IPS-NIHi7 (cell line): Measurements from ENCODE around the gene ARHGAP29.

ENCODE experiments used
- DNase-seq: peaks from one replicate; pipeline ENCODE4 v3.0.0; 2012; ENCODE audit warnings: mixed read lengths; ENCODE audit errors: extremely low spot score

ARHGAP29 gene, protein sequence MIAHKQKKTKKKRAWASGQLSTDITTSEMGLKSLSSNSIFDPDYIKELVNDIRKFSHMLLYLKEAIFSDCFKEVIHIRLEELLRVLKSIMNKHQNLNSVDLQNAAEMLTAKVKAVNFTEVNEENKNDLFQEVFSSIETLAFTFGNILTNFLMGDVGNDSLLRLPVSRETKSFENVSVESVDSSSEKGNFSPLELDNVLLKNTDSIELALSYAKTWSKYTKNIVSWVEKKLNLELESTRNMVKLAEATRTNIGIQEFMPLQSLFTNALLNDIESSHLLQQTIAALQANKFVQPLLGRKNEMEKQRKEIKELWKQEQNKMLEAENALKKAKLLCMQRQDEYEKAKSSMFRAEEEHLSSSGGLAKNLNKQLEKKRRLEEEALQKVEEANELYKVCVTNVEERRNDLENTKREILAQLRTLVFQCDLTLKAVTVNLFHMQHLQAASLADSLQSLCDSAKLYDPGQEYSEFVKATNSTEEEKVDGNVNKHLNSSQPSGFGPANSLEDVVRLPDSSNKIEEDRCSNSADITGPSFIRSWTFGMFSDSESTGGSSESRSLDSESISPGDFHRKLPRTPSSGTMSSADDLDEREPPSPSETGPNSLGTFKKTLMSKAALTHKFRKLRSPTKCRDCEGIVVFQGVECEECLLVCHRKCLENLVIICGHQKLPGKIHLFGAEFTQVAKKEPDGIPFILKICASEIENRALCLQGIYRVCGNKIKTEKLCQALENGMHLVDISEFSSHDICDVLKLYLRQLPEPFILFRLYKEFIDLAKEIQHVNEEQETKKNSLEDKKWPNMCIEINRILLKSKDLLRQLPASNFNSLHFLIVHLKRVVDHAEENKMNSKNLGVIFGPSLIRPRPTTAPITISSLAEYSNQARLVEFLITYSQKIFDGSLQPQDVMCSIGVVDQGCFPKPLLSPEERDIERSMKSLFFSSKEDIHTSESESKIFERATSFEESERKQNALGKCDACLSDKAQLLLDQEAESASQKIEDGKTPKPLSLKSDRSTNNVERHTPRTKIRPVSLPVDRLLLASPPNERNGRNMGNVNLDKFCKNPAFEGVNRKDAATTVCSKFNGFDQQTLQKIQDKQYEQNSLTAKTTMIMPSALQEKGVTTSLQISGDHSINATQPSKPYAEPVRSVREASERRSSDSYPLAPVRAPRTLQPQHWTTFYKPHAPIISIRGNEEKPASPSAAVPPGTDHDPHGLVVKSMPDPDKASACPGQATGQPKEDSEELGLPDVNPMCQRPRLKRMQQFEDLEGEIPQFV

DNA sequence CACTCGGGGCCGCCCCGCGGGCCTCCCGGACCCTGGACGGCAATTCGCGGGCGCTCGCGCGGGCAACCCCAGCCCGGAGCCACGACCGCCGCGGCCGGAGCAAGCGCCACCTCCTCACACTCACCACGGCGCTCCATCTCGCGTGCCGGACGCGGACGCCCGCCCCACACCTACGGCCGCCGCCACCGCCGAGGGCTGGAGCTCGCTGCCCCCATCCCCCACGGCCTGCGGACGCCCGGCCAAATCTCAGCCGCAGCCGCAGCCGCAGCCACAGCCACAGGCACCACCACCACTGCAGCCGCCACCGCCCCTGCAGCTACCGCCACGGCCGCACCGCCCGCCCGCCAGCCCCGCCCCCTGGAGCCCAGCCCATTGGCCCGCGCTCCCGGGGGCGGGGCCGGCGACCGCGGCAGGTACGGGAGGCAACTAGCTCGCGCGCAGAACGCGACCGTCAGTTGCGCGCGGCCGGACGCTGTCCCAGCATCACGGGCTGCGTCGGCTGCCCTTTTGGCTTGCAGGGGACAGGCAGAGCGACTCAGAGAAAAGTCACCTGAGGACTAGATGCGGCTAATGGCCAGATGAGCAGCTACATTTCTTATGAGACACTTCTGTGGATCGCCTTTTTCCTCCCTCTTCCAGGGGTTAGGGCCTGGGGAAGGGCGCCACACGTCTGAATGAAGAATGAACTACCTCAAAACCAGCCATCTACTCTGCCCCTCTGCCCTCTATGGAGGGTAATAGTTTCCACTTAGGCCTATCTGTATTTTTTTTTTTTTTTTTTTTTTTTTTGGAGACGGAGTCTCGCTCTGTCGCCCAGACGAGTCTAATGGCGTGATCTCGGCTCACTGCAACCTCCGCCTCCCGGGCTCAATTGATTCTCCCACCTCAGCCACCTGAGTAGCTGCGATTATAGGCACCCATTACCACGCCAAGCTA lies at the start of gene ARHGAP29:
TSS of gene ARHGAP29 (minus strand) at position 294 of the 936 bp plus-strand sequence. CDS start 5,973 bp downstream, outside the sequence.
- peak; percentile 92 for DNase-seq

DNA sequence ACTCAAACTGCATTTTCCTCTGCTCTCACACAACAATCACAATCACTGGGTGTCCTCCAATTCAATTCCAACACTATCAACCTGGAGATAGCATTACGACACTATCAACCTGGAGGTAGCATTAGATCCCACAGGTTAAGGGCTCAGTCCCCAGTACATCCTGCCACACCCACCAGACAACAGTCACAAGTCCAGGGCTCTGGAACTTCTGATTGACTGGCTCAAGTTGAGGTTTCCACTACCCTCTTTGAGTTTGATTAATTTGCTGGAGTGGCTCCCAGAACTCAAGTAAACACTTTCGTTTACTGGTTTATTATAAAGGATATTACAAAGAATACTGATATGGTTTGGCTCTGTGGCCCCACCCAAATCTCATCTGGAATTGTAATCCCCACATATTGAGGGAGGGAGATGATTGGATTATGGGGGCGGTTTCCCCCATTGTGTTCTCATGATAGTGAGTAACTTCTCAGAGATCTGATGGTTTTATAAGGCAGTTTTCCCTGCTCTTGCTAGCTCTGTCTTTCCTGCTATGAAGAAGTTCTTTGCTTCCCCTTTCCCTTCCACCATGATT lies 49.6 kb upstream of the ARHGAP29 start:
- no peak for DNase-seq

DNA sequence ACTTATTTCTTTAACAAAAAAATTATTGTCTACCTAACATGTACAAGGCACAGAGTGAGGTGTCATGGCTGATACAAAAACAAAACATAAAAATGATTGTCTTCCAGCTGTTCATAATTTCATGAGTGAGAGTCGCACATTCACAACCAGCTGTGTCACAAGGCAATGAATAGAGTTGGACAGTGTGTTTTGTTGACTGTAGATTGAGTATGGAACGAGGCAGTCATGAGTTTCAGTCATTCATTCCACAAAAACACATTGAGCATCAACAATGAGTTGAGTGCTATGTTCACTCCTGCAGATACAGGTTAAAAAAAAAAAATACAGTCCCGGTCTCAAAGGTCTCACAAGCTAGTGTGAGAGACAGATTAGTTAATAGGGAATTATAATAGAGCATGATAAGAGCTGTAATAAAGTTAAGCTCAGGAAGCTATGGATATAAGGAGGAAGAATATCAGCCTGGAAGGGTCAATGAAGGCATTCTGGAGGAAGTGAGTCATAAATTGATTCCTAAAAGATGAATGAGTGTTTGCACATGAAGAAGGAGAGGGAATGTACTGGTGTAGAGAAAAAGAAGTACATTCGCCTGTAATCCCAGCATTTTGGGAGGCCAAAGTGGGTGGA lies 47.8 kb upstream of the ARHGAP29 start:
- no peak for DNase-seq

DNA sequence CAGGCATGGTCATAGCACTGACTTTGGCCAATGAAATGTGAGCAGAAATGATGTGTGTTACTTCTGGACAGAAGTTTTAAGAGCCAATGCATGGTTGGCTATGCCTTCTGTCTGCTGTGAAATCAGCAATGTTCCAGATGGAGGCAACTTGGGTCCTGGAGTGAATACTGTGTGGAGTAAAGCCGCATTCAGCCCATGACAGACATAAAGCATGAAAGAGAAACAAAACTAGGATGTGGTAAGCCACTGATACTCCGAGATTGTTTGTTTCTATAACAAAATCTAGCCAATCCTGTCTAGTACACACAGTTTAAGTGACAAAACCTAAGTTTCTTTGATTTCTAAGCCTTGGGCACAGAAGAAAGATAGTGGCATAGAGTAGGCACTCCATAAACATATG lies 47.1 kb upstream of the ARHGAP29 start:
- no peak for DNase-seq

DNA sequence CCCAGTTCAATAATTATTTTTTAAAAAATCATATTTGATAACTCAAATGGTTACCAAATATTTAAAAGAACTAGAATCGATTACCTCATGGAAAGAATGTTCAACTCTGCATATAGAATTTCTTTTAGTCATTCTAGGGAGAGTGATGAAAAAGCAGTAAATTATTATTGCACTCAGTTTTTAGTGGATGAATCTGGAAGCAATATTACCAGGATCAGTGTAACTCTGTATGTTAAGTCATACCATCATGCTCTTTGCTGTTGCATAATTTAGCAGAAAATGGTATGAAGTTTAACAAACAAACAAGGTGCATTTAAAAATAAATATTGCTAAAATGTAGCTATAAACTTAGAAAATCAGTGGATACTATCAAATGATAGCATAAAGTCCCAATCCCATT lies 46.1 kb upstream of the ARHGAP29 start:
- no peak for DNase-seq

DNA sequence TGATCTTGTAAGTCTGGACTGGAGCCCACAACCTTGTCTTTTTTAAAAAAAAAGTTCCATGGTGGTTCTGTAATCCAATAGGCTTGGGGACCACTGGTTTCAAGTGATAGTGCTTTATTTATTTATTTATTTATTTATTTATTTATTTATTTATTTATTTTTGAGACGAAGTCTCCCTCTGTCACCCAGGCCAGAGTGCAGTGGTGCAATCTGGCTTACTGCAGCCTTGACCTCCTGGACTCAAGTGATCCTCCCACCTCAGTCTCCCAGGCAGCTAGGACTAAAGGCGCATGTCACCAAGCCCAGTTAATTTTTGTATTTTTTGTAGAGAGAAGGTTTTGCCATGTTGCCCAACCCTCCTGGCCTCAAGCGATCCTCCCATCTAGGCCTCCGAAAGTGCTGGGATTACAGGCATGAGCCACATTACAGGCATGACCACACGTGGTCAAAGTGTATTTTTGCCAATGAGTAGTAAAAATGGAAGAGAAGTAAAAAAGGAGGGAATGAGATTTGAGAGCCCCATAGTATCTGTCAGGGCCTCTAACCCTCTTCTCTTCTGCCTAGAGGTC lies 44.8 kb upstream of the ARHGAP29 start:
- no peak for DNase-seq

DNA sequence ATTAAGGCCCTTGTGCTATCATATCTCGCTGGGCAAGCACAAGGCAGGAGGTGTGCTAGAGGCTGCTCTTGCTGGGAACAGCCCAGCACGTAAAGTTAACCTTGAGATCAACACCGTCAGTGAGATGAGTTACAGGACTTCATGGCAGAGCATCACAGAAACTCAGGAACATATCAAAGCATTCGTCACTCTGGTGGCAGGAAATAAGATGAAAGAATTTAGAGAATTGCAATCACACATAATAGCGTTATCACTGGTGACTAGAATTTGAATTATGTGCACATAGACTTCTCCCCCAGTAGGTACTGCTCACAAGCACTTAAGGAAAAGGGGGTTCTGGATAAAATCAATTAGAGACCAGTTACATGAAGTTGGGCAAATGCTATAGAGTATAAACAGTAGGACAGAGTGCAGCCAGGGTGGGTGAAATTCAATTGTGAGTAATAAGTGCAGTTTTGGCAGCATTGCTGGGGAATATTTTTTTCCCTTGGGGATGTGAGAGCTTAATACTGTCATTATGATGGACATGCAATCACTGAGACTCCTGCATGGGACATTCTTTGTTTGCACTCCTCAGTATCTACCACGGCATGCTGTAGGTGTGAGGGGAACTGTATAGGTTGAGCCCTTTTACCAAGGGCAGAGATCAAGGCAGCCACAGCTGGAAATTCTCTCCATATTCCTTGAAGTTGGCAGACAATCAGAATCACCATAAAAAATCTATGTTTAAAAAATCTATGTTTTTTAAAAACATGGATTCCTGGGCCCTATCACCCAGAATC lies 44.2 kb upstream of the ARHGAP29 start:
- DNase-seq: no peak

DNA sequence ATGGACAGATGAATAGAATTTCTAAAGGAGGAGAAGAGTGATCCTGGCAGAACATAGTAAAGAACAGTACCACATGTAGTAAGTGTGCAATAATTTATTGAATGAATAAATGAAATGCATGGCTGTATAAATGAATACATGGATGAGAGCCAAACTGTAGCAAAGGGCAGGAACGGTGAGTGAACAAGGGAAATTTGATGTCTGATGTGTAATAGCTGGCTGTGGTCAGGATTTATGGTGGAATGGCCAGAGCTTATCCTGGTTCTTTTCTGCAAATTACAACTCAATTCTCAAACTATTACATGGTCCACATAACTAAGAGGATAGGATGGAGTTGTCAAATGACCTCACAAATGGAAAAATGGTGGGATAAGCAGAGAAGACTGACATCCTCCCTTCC lies 43.2 kb upstream of the ARHGAP29 start:
- no peak for DNase-seq

DNA sequence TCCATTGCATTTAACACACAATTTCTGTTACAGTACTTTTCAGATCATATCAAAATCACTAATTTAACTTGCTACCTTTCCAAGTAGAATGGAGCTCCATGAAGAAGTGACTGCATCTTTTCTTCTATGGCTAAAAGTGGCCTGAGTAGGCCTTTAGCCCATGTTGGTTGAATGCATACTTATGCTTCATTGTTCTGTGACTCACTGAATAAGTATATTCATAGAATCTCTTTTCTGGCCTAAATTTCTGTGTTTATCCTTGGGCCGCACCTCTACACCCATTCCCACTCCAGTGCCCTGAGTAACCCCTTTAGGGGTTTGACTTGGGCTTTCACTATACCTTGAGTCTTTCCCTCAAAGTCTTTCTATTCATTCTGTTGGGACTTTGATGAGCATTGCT lies 42.1 kb upstream of the ARHGAP29 start:
- no peak for DNase-seq

DNA sequence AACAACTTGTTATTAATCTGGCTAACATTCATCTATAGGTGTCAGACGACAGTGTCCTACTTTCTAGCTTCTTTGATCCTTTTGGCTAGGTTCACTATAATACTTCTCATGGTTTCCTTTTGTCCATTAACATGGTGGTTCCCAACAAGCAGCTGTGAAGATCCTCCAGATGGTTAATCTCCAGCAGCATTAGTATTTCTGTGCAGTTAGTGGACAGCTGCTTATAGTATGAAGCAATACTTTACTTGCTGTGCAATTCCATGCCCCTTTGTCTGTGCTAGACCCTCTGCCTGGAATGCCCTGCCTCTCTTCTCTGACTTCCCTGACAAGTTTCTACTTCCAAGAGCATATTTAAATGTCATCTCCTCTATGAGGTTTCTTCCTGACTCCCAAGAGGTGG lies 41.7 kb upstream of the ARHGAP29 start:
- no peak for DNase-seq

DNA sequence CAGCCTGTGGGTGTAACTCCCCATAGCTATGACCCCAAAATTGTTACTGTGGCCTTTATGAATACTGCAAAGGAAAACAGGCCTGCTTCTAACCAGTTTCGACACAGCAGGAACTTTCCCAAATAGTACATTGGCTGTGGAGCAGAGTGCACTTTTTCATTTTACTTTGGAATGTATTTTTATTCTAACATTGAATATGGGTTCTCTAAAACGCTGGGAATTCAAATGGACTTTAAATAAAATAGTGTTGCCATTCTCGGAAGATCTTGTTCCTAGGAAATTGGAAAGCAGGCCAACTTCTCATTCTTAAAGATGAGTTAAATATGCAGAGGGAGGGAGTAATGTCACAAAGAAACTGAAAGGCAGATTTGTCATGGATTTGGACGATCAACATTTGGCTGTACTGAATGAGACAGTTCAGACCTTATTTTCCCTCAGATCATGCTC lies 39.6 kb upstream of the ARHGAP29 start:
- no peak for DNase-seq

DNA sequence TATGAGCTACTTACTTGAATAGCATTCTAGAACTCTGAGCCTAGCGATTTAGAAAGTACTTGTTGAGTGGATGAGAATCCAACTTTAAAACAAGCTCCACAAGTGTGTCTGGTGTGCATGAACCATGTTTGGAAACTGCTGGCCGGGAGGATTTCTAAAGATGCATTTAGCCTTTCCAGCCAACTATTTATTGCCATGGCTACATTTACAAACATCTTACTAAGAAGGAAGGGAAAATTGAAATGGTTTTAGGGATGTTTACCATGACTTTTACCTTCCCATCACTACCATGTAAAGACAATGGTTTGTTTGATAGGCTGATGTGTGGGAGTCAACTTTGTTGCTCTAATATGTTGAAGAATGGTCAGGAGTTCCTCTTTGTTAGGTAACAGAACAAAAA lies 37.7 kb upstream of the ARHGAP29 start:
- DNase-seq: no peak

DNA sequence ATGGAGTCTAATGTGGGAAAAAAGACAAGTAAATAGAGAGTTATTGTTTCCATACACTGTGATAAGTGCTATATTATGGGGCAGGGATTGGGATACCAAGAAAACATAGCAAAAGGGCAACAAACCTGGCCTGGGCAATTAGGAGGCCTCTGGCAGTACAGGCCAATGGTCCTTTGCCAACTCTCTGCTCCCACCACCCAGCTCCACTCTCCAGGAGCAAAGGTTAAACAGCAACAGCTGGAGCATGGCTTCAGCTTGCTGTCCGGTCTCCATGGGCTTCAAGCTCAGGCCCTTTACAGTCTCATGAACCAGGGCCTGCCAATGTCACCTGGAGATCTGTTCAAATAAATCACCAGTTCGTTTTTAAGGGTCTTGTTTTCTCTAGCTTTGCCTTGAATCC lies 37.2 kb upstream of the ARHGAP29 start:
- DNase-seq: no peak

DNA sequence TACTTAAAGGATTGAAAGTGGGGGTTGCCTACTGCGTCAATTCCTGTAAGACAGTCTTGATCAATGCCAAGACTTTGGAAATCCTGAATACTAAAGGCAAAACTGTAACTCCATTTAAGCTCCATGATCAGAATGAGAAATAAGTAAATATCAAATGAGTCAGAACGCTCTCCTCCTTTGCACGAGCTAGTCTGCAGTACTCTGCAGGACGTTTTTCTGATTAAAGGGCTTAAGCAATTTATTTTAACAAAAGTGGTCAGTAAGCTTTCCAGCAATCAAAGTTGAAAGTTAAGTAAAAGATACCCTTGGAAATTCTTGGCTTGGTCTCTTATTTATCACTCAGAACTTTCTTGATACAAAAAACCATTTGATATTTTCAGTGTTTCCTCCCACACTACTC lies 35.7 kb upstream of the ARHGAP29 start:
- DNase-seq: no peak

DNA sequence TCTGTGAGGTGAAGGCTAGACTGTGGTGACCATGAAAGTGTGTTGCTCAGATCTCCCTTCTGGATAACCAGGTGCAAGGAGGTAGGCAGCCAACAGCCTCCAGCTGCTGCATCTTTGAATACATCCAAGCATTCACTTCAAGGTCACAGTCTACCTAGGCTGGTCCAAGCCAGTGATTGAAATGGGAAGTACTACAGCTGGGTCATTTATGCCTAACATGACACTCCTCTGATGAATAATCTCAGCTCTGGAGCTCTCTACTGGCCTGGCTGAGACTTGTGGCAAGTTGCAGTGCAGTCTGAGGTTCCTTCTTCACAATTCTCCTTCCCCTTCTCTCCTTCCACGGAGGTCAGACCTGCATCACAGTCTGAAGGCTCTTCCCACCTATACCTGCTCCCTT lies 35.0 kb upstream of the ARHGAP29 start:
- no peak for DNase-seq

DNA sequence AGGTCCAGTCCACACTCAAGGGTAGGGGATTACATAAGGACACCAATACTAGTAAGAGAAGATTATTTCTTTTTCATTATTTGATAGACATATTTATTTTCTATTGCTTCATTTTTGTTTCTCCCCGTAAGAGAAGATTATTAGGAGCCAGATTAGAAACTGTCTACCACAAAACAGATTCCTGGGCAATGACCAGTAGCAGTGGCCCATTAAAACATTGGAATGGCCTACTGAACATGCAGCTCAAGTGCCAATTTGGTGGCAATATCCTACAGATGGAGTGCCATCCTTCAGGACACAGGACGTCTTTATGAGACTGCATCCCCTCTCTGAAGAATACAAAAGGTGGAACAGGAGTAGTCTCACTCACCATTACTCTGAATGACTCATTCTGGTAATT lies 34.0 kb upstream of the ARHGAP29 start:
- DNase-seq: no peak

DNA sequence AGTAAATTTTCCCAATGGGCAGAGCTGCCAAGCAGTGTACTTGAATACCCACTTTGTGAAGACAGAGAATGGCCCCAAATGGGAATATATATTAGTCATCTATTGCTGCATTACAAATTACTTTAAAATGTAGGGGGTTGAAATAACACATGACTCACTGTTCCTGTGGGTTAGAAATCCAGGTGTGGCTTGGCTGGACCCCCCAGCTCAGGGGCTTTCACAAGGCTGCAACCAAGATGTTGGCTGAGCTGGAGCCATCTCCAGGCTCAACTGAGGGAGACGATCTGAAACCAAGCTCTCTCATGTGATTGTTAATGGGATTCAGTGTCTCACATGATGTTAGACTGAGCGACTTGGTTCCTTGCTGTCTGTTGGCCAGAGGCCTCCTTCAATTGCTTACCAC lies 33.4 kb upstream of the ARHGAP29 start:
- DNase-seq: no peak

DNA sequence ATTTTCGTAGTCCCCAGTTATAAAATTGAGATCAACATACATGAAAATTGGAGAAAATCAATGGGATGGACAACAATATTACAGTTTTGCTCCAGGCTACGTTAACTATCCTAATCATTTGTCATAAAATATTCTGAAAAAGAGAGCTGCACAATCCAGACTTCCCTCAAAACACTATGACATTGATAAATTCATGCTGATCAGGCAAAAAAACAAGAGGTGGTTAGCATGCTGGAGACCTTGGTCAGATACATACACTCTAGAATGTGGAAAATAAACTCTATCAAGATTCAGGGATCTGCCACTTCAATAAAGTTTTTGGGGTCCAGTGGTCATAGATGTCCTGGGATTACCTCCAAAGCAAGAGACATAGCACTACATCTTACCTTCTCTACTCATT lies 32.5 kb upstream of the ARHGAP29 start:
- DNase-seq: no peak

DNA sequence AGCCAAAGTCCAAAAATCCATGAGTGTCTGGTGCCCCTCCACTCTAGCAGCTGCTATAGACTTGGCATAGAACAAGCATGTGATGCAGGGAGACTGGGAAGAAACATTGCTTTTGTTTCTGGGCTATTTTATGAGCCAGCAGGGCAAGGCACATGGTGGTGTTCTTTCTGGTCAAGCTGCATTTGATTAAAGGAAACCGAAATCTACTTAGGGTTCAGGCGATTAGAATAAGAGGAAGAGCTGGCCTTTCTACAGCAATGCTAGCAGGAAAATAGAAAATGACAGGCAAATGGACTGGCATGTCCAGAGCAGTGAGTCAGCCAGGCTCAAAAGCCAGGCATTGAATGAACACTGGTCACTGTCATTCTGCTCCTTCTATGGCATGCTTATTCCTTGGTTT lies 28.5 kb upstream of the ARHGAP29 start:
- no peak for DNase-seq
